ENCODE data around the gene FERMT3. TPM values are rescaled to one million over a fixed set of nuclear protein-coding genes. Genes with fewer than 3 reads are reported as not detected.
"Not testable (repeated sequence)": the region's sequence is repeated elsewhere in the genome, so short reads cannot be mapped to it uniquely, and the experiment has no call there.

The FERMT3 gene
- polyA plus RNA-seq, 2 donors, result 4.4 to 5.8 TPM

DNA sequence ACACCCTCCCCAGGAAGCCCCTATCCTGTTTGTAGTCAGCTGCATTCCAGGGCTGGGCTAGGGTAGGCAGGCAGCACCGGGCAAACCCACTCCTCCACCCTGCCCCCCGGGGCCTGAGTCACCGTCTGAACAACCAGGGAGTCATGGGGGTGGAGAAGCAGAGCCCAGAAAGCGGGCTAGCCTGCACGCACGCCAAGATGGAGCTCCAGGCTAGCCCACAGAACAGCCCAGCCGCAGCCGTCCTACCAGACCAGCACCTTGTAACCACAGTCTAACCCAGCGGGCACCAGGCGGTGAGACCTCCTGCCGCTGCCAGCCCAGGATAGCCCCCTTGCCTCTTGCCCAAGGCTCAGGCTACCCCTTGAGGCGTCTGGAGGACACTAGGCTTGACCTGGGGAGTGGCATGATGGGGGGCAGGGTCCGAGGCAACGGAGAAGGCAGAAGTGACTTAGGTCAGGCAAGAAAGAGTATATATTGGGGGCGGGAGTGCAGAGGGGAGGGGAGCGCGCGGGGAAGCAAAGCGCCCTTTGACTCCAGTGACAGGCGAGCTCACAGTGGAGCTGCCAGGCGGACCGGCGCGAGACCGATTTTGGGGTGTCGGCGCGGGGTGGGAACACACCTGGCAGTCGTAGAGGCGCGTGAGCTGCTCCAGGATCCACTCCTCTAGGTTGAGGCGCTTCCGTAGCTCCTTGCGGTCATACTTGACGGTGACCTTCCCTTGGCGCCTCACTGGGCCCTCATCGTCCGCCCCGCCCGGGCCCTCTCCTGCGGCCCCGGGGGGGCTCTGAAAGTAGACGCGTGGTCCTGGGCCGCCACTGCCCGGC lies 39.5 kb downstream of the FERMT3 start:
- no peaks in the 10 kb centered on the region for H3K27me3 ChIP-seq (ENCODE audit: control insufficient read depth in 1 of 2, insufficient read depth in 2 of 2, low read length in 2 of 2)
- H3K36me3 ChIP-seq (ENCODE audit: control insufficient read depth in 2 of 2, insufficient read depth in 2 of 2, low read length in 1 of 2), result peaks cover 0 to 13% of the 10 kb centered on the region in 2 donors
- no peaks in the 10 kb centered on the region for H3K9me3 ChIP-seq (ENCODE audit: control insufficient read depth in 2 of 2, insufficient read depth in 1 of 2, low read depth in 1 of 2, low read length in 1 of 2)
- 1% methylated on average over 37 to 46 of the region's 46 CpGs for WGBS, 2 donors
- peak overlapping the region; percentile 69 to 78 for H3K4me3 ChIP-seq (ENCODE audit: low read depth in 1 of 2, low read length in 2 of 2)
- H3K4me1 ChIP-seq (ENCODE audit: control insufficient read depth in 2 of 2, insufficient read depth in 2 of 2, low read length in 1 of 2), result peaks cover 10 to 16% of the 10 kb centered on the region in 2 donors
- peak overlapping the region; percentile 93 to 97 for H3K27ac ChIP-seq (ENCODE audit: low read depth in 2 of 2, low read length in 1 of 2)

DNA sequence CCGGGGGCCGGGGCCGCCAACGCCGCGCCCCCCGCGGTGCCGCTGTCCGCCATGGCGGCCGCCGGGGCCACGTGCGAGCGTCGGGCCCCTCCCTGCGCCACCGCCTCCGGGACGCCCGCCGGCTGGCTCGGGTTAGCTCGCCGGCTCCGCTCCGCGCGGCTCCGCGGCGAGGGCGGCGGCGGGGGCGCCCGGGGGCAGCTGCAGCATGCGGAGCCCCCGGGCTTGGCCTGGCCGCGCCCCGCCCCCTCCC lies 40.0 kb downstream of the FERMT3 start:
- H3K9me3 ChIP-seq (ENCODE audit: control insufficient read depth in 2 of 2, insufficient read depth in 1 of 2, low read depth in 1 of 2, low read length in 1 of 2); H3K27me3 ChIP-seq (ENCODE audit: control insufficient read depth in 1 of 2, insufficient read depth in 2 of 2, low read length in 2 of 2): not testable (repeated sequence)
- H3K4me1 ChIP-seq (ENCODE audit: control insufficient read depth in 2 of 2, insufficient read depth in 2 of 2, low read length in 1 of 2), result peaks cover 10 to 18% of the 10 kb centered on the region in 2 donors
- H3K36me3 ChIP-seq (ENCODE audit: control insufficient read depth in 2 of 2, insufficient read depth in 2 of 2, low read length in 1 of 2), result peaks cover 0 to 13% of the 10 kb centered on the region in 2 donors
- 0 to 3% methylated on average over 8 to 43 of the region's 43 CpGs for WGBS, 2 donors
- H3K27ac ChIP-seq (ENCODE audit: low read depth in 2 of 2, low read length in 1 of 2), result peak overlapping the region; percentile 93 to 97
- H3K4me3 ChIP-seq (ENCODE audit: low read depth in 1 of 2, low read length in 2 of 2), result peak overlapping the region; percentile 69 to 78

DNA sequence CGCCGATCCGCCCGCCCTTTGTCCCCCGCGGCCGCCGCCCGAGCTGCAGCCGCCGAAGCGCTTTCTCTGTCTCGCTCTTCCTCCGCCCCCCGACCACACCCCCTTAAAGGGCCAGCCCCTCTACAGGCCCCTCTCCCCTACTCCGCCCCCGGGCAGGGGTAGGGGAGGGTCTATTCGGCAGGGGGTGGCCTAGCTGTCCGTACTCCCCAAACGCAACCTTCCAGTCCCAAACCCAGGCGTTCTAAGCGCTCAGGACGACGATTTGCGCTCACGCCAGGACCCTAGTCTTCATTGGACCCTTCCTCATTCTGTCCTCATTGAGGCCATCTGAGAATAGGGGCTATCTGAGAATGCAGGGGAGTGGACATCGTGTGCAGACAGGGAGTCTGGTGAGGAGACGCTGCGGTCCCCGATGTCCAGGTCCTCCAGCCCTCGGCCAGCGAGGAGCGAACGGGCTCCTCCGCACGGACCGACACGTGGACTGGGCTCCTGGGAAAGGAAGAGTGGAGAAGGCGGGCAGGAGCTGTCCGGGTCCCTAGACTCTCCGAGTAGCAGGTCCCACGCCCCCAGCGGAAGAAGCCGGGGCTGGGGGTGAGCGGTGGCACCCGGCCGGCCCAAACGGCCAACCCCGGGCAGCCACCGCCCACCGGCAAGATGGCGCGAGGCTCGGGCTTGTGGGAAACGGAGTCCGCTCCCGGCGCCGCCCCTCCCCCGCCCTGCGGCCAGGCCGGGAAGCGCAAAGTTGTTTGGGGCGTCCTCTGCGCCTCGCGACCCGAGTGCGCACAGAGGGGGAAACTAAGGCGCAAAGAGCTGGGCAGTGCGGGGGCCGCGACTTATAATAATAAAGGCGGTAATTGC lies 40.6 kb downstream of the FERMT3 start, which contains the start of gene PPP1R14B:
TSS of gene PPP1R14B (minus strand) at position 73 of the 858 bp plus-strand sequence. CDS start 270 bp downstream, outside the sequence.
- peak within 1 kb of the TSS; percentile 97 to 98 for H3K27ac ChIP-seq (ENCODE audit: low read depth in 2 of 2, low read length in 1 of 2)
- H3K27me3 ChIP-seq (ENCODE audit: control insufficient read depth in 1 of 2, insufficient read depth in 2 of 2, low read length in 2 of 2), result no peaks in the 10 kb centered on the region
- H3K9me3 ChIP-seq (ENCODE audit: control insufficient read depth in 2 of 2, insufficient read depth in 1 of 2, low read depth in 1 of 2, low read length in 1 of 2), result no peaks in the 10 kb centered on the region
- peak within 1 kb of the TSS; percentile 69 to 78 for H3K4me3 ChIP-seq (ENCODE audit: low read depth in 1 of 2, low read length in 2 of 2)
- H3K4me1 ChIP-seq (ENCODE audit: control insufficient read depth in 2 of 2, insufficient read depth in 2 of 2, low read length in 1 of 2), result peaks cover 10 to 20% of the 10 kb centered on the region in 2 donors
- peaks cover 0 to 13% of the 10 kb centered on the region in 2 donors for H3K36me3 ChIP-seq (ENCODE audit: control insufficient read depth in 2 of 2, insufficient read depth in 2 of 2, low read length in 1 of 2)
- WGBS, 2 donors, result 1 to 3% methylated on average over 57 to 74 of the region's 74 CpGs

DNA sequence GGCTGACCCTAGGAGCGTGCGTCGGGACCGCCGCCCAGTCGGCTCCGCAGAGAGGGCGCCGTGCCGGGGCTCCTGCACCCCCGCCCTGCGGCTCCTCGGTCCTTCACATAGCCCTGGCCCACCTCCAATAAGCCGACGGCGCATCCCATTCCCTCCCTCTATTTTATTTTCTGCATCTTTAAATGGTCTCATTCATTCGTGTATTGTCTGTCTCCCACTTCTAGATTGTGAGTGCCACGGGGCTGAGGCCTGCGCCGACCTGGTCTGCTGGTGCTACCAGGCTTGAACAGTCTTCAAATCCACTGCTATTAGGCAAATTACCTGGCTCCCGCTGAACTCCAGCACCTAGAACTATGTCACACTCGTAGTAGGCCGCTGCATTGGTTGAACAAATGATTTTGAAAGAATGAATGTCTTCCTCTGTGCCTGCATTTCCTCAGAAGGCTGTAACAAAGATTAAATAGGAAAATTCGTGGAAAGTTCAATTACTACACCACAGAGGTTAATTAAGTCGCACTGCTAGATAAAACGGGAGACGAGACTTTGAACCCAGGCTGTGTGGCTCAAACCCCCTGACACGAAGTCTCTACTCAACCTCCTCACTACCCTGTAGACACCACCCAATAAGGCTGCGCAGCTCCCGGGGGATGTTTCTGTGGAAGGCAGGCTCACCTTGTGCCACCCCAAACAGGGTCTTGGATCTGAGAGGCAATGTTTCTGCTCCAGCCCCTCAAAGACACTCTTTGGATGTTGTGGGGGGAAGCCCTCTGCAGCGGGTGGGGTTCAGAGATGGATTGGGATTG lies 41.4 kb downstream of the FERMT3 start:
- H3K27ac ChIP-seq (ENCODE audit: low read depth in 2 of 2, low read length in 1 of 2), result peak overlapping the region; percentile 97 to 98
- no peaks in the 10 kb centered on the region for H3K9me3 ChIP-seq (ENCODE audit: control insufficient read depth in 2 of 2, insufficient read depth in 1 of 2, low read depth in 1 of 2, low read length in 1 of 2)
- H3K36me3 ChIP-seq (ENCODE audit: control insufficient read depth in 2 of 2, insufficient read depth in 2 of 2, low read length in 1 of 2), result peaks cover 0 to 11% of the 10 kb centered on the region in 2 donors
- no peaks in the 10 kb centered on the region for H3K27me3 ChIP-seq (ENCODE audit: control insufficient read depth in 1 of 2, insufficient read depth in 2 of 2, low read length in 2 of 2)
- H3K4me3 ChIP-seq (ENCODE audit: low read depth in 1 of 2, low read length in 2 of 2), result peak overlapping the region; percentile 51 to 69
- H3K4me1 ChIP-seq (ENCODE audit: control insufficient read depth in 2 of 2, insufficient read depth in 2 of 2, low read length in 1 of 2), result peaks cover 10 to 17% of the 10 kb centered on the region in 2 donors
- 36 to 47% methylated on average over 29 to 31 of the region's 31 CpGs for WGBS, 2 donors

DNA sequence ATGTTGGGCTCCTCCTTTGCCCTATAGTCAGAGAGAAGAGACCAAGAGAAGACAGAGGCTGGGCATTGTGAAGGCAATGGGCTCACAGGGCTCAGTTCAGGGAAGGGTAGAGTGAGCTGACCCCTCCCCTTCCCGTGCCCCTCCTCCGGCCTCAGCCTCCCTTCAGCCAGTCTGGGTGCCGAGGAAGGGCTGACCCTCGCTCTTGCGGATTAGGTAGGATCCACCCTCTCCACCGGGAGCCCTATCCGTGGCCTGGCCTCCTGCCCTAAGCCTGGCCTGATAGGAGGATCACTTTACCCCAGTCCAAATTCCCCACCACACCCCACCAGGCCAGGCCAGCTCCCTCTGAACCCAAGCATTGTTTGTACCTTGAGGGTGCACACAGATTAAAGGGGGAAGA lies 42.1 kb downstream of the FERMT3 start:
- Histone ChIP-seq H3K27me3 (ENCODE audit: control insufficient read depth in 1 of 2, insufficient read depth in 2 of 2, low read length in 2 of 2) (no peaks in the 10 kb centered on the region), H3K4me1 (ENCODE audit: control insufficient read depth in 2 of 2, insufficient read depth in 2 of 2, low read length in 1 of 2) (peaks cover 6 to 17% of the 10 kb centered on the region in 2 donors), H3K36me3 (ENCODE audit: control insufficient read depth in 2 of 2, insufficient read depth in 2 of 2, low read length in 1 of 2) (peaks cover 0 to 5% of the 10 kb centered on the region in 2 donors), H3K27ac (ENCODE audit: low read depth in 2 of 2, low read length in 1 of 2) (no peak overlapping the region), H3K9me3 (ENCODE audit: control insufficient read depth in 2 of 2, insufficient read depth in 1 of 2, low read depth in 1 of 2, low read length in 1 of 2) (no peaks in the 10 kb centered on the region), H3K4me3 (ENCODE audit: low read depth in 1 of 2, low read length in 2 of 2) (no peak overlapping the region)
- WGBS, 2 donors, result 73 to 76% methylated on average over 7 of the region's 7 CpGs

DNA sequence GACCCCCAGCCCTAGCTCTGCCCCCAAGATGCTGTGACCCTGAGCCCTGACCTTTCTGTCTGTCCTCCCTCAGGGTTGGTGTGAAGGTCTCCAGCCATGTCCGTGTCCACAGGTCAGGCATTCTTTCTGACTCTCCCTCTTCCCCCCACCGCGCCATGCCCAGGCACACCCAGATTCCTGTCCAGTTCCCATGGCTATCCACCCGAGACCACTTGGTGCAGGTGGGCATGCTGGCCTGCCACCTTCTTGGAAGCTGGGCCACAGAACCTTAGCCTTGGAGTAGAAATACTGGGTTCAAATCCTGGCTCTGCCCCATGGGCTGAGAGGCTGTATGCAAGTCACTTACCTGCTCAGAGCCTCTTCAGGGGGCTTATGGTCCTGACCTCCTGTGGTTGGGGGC lies 42.5 kb downstream of the FERMT3 start:
- no peaks in the 10 kb centered on the region for H3K9me3 ChIP-seq (ENCODE audit: control insufficient read depth in 2 of 2, insufficient read depth in 1 of 2, low read depth in 1 of 2, low read length in 1 of 2)
- H3K27me3 ChIP-seq (ENCODE audit: control insufficient read depth in 1 of 2, insufficient read depth in 2 of 2, low read length in 2 of 2), result no peaks in the 10 kb centered on the region
- 94 to 95% methylated on average over 4 of the region's 4 CpGs for WGBS, 2 donors
- peaks cover 0 to 4% of the 10 kb centered on the region in 2 donors for H3K36me3 ChIP-seq (ENCODE audit: control insufficient read depth in 2 of 2, insufficient read depth in 2 of 2, low read length in 1 of 2)
- H3K4me3 ChIP-seq (ENCODE audit: low read depth in 1 of 2, low read length in 2 of 2), result no peak overlapping the region
- H3K27ac ChIP-seq (ENCODE audit: low read depth in 2 of 2, low read length in 1 of 2), result no peak overlapping the region
- H3K4me1 ChIP-seq (ENCODE audit: control insufficient read depth in 2 of 2, insufficient read depth in 2 of 2, low read length in 1 of 2), result peaks cover 6 to 16% of the 10 kb centered on the region in 2 donors

DNA sequence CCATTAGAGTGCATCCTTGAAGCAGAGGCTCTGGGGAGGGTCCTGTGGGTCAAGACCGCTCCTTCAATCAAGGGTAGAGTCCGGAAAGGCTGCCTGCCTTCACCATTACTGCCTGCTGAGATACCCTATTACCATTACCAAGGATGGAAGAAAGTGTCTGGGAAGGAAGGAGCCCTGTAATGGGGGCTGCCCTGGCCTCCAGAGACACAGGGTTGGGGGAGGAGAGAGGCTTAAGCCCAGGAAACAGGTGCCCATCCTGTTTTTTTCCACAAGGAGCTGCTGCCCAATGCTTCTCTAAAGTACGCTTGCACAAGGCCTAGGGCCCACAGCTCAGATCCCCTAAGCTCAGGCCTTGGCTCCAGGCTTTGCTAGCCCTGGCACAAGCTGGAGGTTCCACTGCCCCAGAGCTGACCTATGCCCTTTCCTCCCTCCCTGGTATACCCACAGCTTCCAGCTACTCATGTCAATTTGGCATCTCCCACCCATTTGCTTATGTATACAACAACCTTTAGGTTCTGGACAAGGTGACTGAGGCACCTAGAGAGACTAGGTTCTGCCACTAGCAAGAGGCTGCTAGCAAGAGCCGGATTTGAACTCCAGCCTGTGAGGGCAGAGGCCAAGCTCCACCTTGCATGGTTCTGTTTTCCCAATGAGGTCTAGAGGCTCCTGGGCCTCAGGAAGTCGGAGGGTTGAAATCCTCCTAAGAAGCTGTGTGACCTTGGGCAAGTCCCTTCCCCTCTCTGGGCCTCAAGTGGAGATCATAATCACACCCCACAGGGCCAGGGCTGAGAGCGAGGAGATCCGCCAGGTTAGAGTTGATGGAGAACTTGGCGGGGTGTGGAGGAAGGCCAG lies 43.3 kb downstream of the FERMT3 start:
- peaks cover 0 to 7% of the 10 kb centered on the region in 2 donors for H3K36me3 ChIP-seq (ENCODE audit: control insufficient read depth in 2 of 2, insufficient read depth in 2 of 2, low read length in 1 of 2)
- no peaks in the 10 kb centered on the region for H3K9me3 ChIP-seq (ENCODE audit: control insufficient read depth in 2 of 2, insufficient read depth in 1 of 2, low read depth in 1 of 2, low read length in 1 of 2)
- peaks cover 6 to 14% of the 10 kb centered on the region in 2 donors for H3K4me1 ChIP-seq (ENCODE audit: control insufficient read depth in 2 of 2, insufficient read depth in 2 of 2, low read length in 1 of 2)
- WGBS, 2 donors, result 86 to 88% methylated on average over 8 of the region's 8 CpGs
- no peak overlapping the region for H3K4me3 ChIP-seq (ENCODE audit: low read depth in 1 of 2, low read length in 2 of 2)
- no peaks in the 10 kb centered on the region for H3K27me3 ChIP-seq (ENCODE audit: control insufficient read depth in 1 of 2, insufficient read depth in 2 of 2, low read length in 2 of 2)
- H3K27ac ChIP-seq (ENCODE audit: low read depth in 2 of 2, low read length in 1 of 2), result no peak overlapping the region

DNA sequence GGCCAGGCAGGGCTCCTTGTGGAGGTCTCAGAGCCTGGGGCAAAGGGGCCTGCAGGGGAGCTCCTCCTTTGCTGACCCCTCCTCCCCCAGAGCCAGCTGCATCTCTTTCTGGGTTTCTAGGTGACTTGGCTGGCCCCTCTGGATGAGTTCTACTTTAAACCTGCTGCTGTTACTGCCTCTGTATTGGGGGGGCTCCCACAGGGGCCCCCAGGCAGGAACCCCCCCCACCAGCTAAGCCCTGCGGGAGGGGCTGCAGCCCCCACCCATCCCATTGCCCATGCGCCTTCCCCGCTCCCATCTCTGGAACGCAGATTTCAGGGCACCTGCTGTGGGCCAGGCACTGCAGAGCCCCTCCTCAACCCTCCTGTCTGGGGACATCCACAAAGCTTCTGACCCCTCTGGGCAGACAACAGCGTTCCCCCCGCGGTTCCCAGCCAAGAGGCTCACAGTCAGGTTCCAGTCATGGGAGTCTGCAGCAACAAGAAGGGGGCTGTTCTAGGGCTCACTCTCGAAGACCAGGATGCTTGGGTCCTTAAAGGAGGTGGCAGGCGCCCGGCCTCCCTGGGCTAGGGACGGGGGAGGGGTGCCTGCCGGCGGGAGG lies 44.0 kb downstream of the FERMT3 start:
- WGBS, 2 donors, result 21 to 23% methylated on average over 12 to 13 of the region's 13 CpGs
- Histone ChIP-seq H3K36me3 (ENCODE audit: control insufficient read depth in 2 of 2, insufficient read depth in 2 of 2, low read length in 1 of 2) (peaks cover 0 to 12% of the 10 kb centered on the region in 2 donors), H3K27me3 (ENCODE audit: control insufficient read depth in 1 of 2, insufficient read depth in 2 of 2, low read length in 2 of 2) (no peaks in the 10 kb centered on the region), H3K27ac (ENCODE audit: low read depth in 2 of 2, low read length in 1 of 2) (no peak overlapping the region), H3K4me1 (ENCODE audit: control insufficient read depth in 2 of 2, insufficient read depth in 2 of 2, low read length in 1 of 2) (peaks cover 6 to 14% of the 10 kb centered on the region in 2 donors), H3K9me3 (ENCODE audit: control insufficient read depth in 2 of 2, insufficient read depth in 1 of 2, low read depth in 1 of 2, low read length in 1 of 2) (no peaks in the 10 kb centered on the region), H3K4me3 (ENCODE audit: low read depth in 1 of 2, low read length in 2 of 2) (peak overlapping the region; percentile 52 to 85)
